GM18505 (cell line): ENCODE results near the gene AEBP2.

Source experiments
- ATAC-seq: cut with Tn5 transposase; IDR thresholded peaks from one replicate; pipeline ENCODE4 v1.9.1; 2021; ENCODE audit not compliant: unreplicated experiment
- POLR2A ChIP-seq: IDR thresholded peaks from 4 replicates; pipeline ENCODE4 v1.6.1; 2011; ENCODE audit warnings: borderline replicate concordance; ENCODE audit not compliant: insufficient read depth, insufficient read length; ENCODE audit errors: extremely low read depth

AEBP2 gene

GRCh38 chr12:19483727-19484126, 44.4 kb downstream of the AEBP2 start:
- no peak for TF ChIP-seq POLR2A
- no peak for ATAC-seq

- no peak for ATAC-seq
- TF ChIP-seq POLR2A: no peak
Measured at GRCh38 chr12:19484738-19485137, 45.4 kb downstream of the AEBP2 start.

GRCh38 chr12:19485240-19485639, 45.9 kb downstream of the AEBP2 start:
- TF ChIP-seq POLR2A: no peak
- ATAC-seq: no peak

GRCh38 chr12:19489168-19489567, 49.9 kb downstream of the AEBP2 start:
- no peak for TF ChIP-seq POLR2A
- ATAC-seq: no peak

- TF ChIP-seq POLR2A: no peak
Measured at GRCh38 chr12:19490908-19491307, 51.6 kb downstream of the AEBP2 start.

GRCh38 chr12:19491863-19492262, 52.6 kb downstream of the AEBP2 start:
- no peak for TF ChIP-seq POLR2A
- no peak for ATAC-seq

More at GRCh38 chr12:19490908-19491307, 51.6 kb downstream of the AEBP2 start:
- no peak for ATAC-seq

GRCh38 chr12:19496219-19496878, 57.1 kb downstream of the AEBP2 start:
- TF ChIP-seq POLR2A: no peak
- no peak for ATAC-seq

GRCh38 chr12:19498099-19498498, 58.8 kb downstream of the AEBP2 start:
- no peak for TF ChIP-seq POLR2A
- no peak for ATAC-seq

- no peak for TF ChIP-seq POLR2A
- no peak for ATAC-seq
Measured at GRCh38 chr12:19499030-19499429, 59.7 kb downstream of the AEBP2 start.

- no peak for TF ChIP-seq POLR2A
- ATAC-seq: no peak
Measured at GRCh38 chr12:19506497-19506896, 67.2 kb downstream of the AEBP2 start.

- no peak for ATAC-seq
- no peak for TF ChIP-seq POLR2A
Measured at GRCh38 chr12:19507823-19508222, 68.5 kb downstream of the AEBP2 start.

- TF ChIP-seq POLR2A: no peak
- no peak for ATAC-seq
Measured at GRCh38 chr12:19510461-19510860, 71.2 kb downstream of the AEBP2 start.

- TF ChIP-seq POLR2A: no peak
- ATAC-seq: no peak
Measured at GRCh38 chr12:19515179-19515578, 75.9 kb downstream of the AEBP2 start.

GRCh38 chr12:19517583-19517982, 78.3 kb downstream of the AEBP2 start:
- ATAC-seq: no peak
- no peak for TF ChIP-seq POLR2A

- ATAC-seq: no peak
- no peak for TF ChIP-seq POLR2A
Measured at GRCh38 chr12:19518209-19518608, 78.9 kb downstream of the AEBP2 start.
